Left lung (tissue), 10 donors: ENCODE results near the gene GALNT10. TPM values are rescaled to one million over a fixed set of nuclear protein-coding genes. Genes with fewer than 3 reads are reported as not detected.
A peak's percentile ranks its signal among the peaks of the same experiment; 100 is the strongest.

Source experiments
- ATAC-seq: fragments of 200-7000 bp; cut with Tn5 transposase; one replicate; pipeline ENCODE4 v1.9.1; 2020; ENCODE audit warnings: moderate library complexity
- DNase-seq, 4 donors: peaks; one replicate each; pipeline ENCODE4 v3.0.0-alpha.2; 2013 to 2020
- H3K27ac ChIP-seq, 2 donors: fragments of 200-600 bp; sonication (generic) in 1 of 2; one replicate each; pipeline versions ENCODE4 v1.5.0 to v1.8.0; 2020 to 2021
- H3K27me3 ChIP-seq, 2 donors: fragments of 200-600 bp; sonication (generic) in 1 of 2; one replicate each; pipeline versions ENCODE4 v1.5.0 to v1.8.0; 2020 to 2021
- H3K36me3 ChIP-seq, 2 donors: fragments of 200-600 bp; sonication (generic) in 1 of 2; one replicate each; pipeline versions ENCODE4 v1.5.0 to v1.8.0; 2020 to 2021
- H3K4me1 ChIP-seq, 2 donors: fragments of 200-600 bp; one replicate each; pipeline ENCODE4 v1.8.0; 2021
- H3K4me3 ChIP-seq, 2 donors: fragments of 200-600 bp; sonication (generic) in 1 of 2; one replicate each; pipeline versions ENCODE4 v1.5.0 to v1.8.0; 2020 to 2021; ENCODE audit warnings: mild to moderate bottlenecking in 1 of 2
- H3K9me3 ChIP-seq, 2 donors: fragments of 200-600 bp; sonication (generic) in 1 of 2; one replicate each; pipeline versions ENCODE4 v1.5.0 to v1.8.0; 2020 to 2021
- intact Hi-C, 2 donors: fragments of 100-400 bp; cut with DNase I; formaldehyde crosslinking; loops; one replicate each; pipeline versions ENCODE4 v1.11.2 to v1.14.2; 2022
- polyA plus RNA-seq, 6 donors: library from polyadenylated mRNA; unstranded; fragments of 120-200 nt; gene quantifications; one replicate each; pipeline ENCODE4 v1.2.1, GENCODE V29; 2013; ENCODE audit not compliant: insufficient read length in 6 of 6
- total RNA-seq, 2 donors: library from RNA; stranded (reverse); fragmentation: NEBNext Ultra II Directional; extraction: Animal tissue kit (Norgen Biotek cat#: 25700); gene quantifications; one replicate each; pipeline ENCODE4 v1.2.1, GENCODE V29; 2021
- TF ChIP-seq, protein P1 (sequence below), 2 donors: fragments of 200-600 bp; sonication (generic) in 1 of 2; IDR thresholded peaks; one replicate each; pipeline versions ENCODE4 v1.5.0 to v1.8.0; 2021; ENCODE audit warnings: antibody characterized with exemption in 2 of 2
- donor health status: DM: no; HTN: yes; CAD: no.
- donor health status: DM: no; HTN: no; CAD: no.

Gene GALNT10
- total and polyA plus RNA-seq, 8 donors, result 21.2 to 117 (median 25.7) TPM

DNA sequence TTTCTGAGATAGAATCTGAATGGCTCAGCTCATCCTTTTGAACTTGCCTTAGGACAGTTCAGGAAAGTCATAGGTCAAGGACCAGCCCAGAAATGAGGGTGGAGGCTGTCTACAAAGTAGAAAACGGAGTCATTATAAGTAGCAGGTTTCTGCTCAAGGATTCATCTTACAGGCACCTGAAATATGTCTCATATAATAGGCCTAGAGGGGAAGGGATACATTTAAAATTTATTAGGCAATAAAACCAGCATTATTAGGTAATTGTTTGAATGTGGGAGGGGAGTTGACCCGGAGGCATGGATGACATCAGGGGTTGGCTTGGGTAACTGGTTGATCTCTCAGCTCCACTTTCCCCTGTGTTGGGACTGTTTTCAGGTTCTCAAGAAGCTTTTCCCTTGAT is 11.9 kb upstream of the GALNT10 start:
- Histone ChIP-seq H3K27ac (no peak overlapping the region), H3K36me3 (no peaks in the 10 kb centered on the region), H3K9me3 (no peaks in the 10 kb centered on the region), H3K4me1 (no peaks in the 10 kb centered on the region), H3K27me3 (no peaks in the 10 kb centered on the region), H3K4me3 (no peak overlapping the region)
- no peak for ATAC-seq
- no peak for DNase-seq
- intact Hi-C loops, result no loop called here
- TF ChIP-seq, protein P1, sequence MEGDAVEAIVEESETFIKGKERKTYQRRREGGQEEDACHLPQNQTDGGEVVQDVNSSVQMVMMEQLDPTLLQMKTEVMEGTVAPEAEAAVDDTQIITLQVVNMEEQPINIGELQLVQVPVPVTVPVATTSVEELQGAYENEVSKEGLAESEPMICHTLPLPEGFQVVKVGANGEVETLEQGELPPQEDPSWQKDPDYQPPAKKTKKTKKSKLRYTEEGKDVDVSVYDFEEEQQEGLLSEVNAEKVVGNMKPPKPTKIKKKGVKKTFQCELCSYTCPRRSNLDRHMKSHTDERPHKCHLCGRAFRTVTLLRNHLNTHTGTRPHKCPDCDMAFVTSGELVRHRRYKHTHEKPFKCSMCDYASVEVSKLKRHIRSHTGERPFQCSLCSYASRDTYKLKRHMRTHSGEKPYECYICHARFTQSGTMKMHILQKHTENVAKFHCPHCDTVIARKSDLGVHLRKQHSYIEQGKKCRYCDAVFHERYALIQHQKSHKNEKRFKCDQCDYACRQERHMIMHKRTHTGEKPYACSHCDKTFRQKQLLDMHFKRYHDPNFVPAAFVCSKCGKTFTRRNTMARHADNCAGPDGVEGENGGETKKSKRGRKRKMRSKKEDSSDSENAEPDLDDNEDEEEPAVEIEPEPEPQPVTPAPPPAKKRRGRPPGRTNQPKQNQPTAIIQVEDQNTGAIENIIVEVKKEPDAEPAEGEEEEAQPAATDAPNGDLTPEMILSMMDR (IDR thresholded peaks at IDR 0.05), result no peak

DNA sequence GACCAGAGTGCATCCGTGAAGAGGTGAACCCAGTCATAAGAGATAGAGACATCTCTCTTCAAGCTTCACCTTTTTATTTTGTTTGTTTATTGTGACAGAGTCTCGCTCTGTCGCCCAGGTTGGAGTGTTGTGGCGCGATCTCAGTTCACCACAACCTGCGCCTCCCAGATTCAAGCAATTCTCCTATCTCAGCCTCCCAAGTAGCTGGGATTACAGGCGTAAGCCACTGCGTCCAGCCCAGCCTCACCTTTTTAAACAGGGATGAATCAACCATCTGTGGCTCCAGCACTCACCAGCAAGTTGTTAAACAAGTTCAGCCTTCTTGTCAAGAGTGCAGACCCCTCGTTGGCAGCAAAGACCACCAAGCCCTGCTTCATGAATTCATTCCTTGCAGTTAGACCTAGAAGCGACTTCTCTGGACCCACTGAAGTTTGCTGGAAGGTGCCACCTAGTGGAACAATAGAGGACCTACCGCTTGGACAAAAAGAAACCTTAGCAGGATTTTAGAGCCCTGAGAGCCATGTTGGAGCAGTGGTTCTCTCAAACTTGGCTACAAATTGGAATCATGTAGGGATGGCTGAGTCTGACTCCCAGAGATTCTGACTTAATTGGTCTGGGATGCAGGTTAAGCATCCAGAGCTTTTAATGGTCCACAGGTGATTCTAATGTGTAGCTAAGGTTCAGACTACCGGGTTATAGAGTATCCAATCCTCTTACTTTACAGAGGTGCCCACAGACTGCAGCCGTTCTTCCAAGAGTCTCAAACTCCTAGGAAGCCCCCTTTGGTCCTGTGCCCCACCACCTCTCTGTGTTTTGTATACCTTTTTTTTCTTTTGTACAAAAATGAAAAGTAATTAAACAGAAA is 10.5 kb upstream of the GALNT10 start:
- ATAC-seq (peak; percentile 94), DNase-seq (peak in 2 of 4 donors; percentile 36 to 56)
- Histone ChIP-seq H3K27me3 (no peaks in the 10 kb centered on the region), H3K4me3 (no peak overlapping the region), H3K9me3 (no peaks in the 10 kb centered on the region), H3K4me1 (no peaks in the 10 kb centered on the region), H3K27ac (no peak overlapping the region), H3K36me3 (no peaks in the 10 kb centered on the region)
- TF ChIP-seq, protein P1 (IDR thresholded peaks at IDR 0.05), result peak; percentile 71 to 85
- intact Hi-C loops, result no loop called here

DNA sequence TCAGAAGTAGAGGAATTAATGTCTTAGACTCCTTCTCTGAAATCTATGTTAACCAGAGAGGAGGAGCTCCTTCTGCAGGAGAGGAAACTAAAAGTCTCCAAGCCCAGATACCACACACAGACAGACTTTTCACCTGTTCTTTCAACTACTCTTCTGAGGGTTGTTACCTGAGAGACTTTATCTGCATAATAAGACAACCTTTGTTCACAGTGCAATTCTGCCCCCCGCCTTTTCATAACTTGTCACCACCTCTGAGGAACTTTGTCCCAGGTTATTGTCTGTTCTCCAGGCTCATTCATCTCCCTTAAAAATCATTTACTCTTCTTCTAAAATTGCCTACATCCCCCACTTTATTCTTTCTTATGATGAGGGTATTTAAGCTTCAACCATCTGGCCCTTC is 9.4 kb upstream of the GALNT10 start:
- DNase-seq, result no peak
- ATAC-seq, result no peak

DNA sequence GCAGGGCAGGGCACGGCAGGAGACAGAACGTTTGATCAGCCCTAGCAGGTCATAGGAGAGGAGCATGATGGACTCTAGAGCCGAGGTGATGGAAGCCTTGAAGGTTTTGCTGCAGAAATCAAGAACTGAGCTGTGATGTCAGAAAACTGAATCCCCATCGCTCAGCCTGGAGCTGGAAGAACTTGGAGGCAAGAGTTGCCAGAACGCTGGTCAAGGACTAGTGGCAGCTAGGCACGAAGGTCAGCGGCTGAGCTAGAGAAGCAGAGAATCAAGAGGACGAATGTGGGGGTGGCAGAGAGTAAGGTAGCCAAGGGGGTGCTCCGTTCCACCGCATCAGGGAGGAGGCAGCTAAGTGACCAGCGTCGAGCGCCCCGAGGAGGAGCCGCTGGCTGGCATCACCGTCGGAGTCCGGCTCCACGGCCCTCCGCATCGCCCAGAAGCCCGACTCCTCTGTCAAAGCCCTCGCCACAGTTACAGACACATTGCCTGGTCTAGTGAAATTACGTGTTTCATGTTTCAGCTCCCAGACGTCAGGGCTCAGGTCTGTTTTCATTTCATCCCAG is 1.2 kb upstream of the GALNT10 start:
- peak in 1 of 4 donors; percentile 83 for DNase-seq
- intact Hi-C loops, result no loop called here
- Histone ChIP-seq H3K27ac (no peak overlapping the region), H3K36me3 (no peaks in the 10 kb centered on the region), H3K4me3 (peak overlapping the region; percentile 84 to 97), H3K4me1 (peaks cover 18 to 32% of the 10 kb centered on the region in 2 donors), H3K27me3 (peaks cover 0 to 11% of the 10 kb centered on the region in 2 donors), H3K9me3 (no peaks in the 10 kb centered on the region)
- ATAC-seq, result peak; percentile 42
- TF ChIP-seq, protein P1 (IDR thresholded peaks at IDR 0.05), result no peak

More for the DNA sequence above, 9.4 kb upstream of the GALNT10 start:
- no peaks in the 10 kb centered on the region for H3K4me1 ChIP-seq
- intact Hi-C loops, result no loop called here
- H3K4me3 ChIP-seq, result no peak overlapping the region
- H3K36me3 ChIP-seq, result no peaks in the 10 kb centered on the region
- H3K9me3 ChIP-seq, result no peaks in the 10 kb centered on the region
- H3K27ac ChIP-seq, result no peak overlapping the region
- no peaks in the 10 kb centered on the region for H3K27me3 ChIP-seq
- TF ChIP-seq, protein P1 (IDR thresholded peaks at IDR 0.05), result no peak
